Fibroblast of upper back skin (primary cell): ENCODE measurements around the gene PRR22.

Experiments used
- DNase-seq: peaks from one replicate; pipeline ENCODE4 v3.0.0-alpha.2; 2013

The PRR22 gene

GRCh38 chr19:5811117-5811516 lies 26.6 kb upstream of the PRR22 start:
- no peak for DNase-seq

- DNase-seq = no peak
These were observed 24.9 kb upstream of the PRR22 start for GRCh38 chr19:5809469-5809868.

- DNase-seq = no peak
These were observed 24.5 kb upstream of the PRR22 start for GRCh38 chr19:5809053-5809452.

GRCh38 chr19:5808120-5808816 lies 23.7 kb upstream of the PRR22 start:
- no peak for DNase-seq

DNA sequence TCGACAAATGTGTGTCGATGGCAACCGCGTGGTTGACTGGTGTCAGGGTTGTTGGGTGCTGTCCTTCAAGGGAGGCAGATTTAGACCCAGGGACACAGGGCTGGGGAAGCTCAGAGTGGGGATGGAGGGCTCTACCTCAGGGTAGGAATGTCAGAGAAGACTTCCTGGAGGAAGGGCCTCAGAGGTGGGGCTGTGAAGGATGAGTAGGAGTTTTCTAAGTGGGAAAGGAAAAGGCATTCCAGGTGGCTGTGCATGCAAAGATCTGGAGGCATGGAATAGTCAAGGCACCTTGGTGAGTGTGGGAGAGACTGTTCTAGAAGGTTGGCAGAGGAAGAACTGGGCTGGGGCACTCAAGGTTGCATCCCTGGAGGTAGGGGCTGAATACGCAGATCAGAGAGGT lies 22.4 kb upstream of the PRR22 start:
- no peak for DNase-seq

GRCh38 chr19:5806133-5806489 lies 21.6 kb upstream of the PRR22 start:
- DNase-seq = no peak

DNA sequence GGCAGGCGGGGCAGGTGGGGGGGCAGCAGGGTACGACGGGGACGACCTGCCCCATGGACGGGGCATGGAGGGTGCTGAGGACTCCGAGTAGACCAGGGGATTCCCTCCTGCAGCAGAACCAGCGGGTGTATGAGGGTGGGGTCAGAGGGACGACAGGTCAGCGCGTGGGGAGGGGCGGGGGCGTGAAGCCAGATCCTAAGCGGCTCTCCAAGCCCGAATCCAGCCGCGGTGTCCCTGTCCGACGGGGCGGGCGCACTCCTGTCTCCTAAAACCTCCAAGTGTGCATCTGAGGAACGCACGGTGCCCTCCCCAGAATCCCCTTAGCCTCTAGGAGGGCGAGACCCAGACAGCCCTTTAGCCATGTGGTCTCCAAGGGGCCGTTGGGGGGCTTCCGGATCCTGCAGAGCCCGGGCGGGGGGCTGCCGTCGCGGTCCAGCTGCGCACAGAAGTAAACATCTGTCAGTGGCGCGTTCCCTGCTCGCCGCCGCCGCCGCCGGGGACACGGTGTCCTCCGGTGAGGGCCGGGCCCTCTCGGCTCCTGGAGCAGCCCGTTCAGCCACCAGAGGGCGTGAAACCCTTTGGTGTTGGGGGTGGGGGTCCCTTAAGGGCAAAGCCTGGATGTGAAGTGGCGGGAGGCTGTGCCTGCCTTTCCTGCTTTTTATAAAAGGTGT lies 21.1 kb upstream of the PRR22 start:
- peak; percentile 40 for DNase-seq

GRCh38 chr19:5804516-5805461 lies 20.2 kb upstream of the PRR22 start, which contains the start of gene NRTN:
Gene NRTN, plus strand, starts transcription at chr19:5805067. Its CDS starts 19,099 bp downstream, at chr19:5824166.
- no peak for DNase-seq

DNA sequence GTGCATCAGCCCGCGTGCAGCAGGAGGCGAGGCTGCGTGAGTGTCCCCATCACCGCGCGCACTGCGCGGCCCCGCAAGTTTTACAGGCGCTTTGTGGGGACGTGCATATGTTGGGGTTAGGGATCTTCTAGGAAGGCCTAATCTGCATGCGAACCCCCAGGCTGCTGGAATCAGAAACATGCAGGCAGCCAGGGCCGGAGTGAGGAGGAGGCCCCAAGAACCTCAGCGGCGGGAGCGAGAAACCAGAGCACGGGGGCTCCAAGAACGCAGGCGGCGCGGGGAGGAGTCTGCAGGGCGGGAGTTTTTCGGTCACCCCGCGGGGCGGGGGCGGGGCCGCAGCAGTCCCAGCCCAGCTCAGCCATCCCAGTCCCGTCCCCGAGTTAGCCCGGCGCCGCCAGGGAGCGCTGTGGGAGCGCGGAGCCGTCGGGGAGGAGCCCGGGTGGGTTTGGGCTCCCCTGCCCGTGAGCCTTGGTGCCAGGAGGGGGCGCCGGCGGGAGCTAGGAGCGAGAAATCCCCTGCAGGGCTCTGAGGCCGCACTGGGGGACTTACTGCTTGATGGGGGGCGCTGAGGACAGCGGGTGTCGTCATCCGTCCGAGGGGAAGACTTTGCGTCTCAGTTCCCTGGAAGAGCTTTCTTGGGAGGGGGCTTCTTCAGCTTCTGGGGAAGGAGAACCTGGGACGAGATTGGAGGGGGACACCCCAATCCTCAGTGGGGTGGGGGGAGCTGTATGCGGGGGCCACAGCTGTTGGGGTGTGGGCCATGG lies 19.4 kb upstream of the PRR22 start:
- DNase-seq = peak; percentile 85

DNA sequence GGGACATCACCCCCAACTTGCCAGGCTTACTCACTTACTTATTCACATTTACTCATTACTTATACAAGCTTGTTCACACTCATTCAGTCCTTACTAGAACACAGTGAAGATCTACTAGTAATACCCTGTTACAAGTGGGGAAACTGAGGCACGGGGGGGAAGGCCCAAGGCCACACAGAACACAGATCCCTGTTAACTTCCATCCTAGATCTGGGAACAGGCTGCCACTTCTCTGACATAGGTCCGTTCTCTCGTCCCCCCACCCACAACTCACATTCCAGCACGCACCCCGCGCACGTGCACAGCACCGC lies 18.9 kb upstream of the PRR22 start:
- DNase-seq = no peak

DNA sequence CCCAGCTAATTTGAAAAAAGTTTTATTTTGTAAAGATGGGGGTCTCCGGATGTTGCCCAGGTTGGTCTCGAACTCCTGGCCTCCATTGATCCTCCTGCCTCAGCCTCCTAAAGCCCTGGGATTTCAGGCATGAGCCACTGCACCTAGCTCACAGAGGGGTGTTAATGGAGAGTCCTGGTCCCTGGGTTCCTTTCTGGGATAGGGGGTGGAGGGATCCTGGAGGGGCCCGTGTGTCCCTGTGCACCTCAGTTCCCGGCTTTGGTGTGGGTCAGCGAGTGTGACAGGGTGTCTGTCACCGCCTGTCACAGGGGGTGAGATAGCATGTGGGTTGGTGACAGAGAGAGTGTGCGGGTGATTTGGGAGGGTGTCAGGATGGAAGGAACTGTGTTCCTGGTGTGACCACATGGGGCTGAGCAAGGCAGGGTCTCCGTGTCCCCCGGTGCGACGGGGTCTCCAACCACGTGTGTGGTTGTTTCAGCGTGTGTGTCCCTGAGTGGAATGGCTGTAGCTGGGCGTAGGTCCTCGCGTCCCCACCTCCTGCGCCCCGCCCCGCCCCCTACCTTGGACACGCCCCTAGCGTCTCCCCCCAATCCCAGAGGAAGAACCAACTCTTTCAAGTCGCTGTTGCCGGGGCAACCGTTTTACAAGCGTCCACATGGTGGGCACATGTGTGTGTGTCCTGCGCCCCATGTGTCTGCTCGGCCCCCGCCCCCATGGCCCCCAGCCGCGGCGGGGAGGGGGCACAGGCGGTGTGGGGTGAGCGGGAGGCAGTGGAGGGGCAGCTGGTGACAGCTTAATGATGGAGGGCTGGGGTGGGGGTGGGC lies 17.5 kb upstream of the PRR22 start:
- DNase-seq = peak; percentile 71

DNA sequence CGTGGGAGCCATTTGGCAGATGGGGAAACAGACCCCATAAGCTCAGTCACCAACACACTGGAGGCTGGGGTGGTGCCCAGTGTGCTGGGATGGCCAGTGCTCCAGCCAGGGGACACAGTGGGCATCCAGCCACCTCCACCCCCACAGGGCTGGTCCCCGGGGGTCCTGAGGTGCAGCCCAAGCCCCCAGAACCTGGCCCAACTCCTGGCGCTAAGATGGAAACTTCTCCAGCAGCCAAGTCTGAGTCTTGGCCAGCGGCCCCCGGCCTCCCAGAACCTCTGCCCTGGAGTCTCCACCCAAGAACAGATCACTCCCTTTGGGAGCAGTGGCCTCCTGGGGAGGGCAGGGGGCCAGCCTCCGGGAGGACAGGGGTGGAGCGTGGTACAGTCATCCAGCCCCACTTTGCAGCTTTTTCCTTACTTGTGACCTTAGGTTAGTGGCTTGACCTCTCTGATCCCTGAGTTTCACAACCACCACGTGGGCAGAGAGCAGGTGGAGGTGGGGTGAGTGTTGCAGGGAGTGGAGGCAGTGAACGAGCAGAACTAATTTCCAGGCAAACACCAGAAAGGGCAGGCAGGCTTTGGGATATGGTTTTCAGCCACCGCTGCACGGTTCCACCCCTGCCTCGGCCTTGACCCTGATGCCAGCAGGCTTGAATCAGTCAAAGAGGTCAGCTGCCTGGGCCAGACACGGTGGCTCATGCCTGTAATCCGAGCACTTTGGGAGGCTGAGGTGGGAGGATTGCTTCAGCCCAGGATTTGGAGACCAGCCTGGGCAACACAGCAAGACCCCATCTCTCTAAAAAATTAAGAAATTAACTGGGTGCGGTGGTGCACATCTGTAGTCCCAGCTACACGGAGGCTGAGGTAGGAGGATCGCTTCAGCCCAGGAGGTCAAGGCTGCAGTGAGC lies 16.1 kb upstream of the PRR22 start:
- no peak for DNase-seq

DNA sequence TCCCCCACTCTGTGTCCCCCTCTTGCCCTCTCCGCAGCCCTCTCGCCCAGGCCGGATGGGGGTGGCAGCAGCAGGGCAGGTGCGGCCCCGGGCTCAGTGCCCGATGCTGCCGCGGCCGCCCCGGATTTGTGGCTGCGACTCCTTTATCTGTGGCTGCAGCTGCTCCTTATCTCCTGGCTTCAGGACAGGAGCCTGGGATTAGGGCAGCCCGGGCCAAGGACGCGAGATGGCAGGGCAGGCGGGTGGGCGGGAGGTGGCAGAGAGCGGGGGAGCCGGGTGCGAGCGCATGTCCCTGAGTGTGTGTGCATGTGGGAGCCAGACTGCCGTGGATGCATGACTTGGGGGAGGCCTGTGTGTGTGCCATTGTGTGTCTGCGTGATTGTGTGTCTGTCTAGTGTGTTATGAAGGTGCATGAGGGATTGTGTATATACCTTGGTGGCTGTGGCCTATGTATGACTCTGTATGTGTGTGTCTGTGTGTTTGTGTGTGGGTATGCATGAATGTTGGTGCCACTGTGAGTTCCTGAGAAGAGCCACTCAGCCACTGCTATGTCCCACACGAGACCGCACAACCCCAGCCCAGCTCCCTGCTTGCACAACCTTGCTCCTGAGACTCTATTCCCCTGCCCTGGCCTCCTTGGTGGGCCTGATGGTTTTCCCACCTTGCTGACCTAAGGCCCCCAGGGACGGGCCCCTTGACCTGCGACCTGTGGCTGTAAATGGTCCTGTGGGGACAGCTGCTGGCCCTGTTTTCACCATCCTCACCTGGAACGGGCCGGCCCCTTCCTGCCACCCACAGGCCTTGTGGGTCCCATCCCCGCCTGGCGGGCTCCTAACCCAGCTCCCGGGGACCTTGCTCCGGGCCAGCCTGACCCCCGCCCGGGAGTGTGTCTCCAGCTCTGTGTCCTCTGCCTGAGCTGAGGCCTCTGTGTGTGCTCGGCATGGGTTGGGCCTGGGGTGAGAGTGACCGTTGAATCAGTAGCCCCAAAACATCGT lies 15.0 kb upstream of the PRR22 start:
- no peak for DNase-seq

GRCh38 chr19:5798244-5798643 lies 13.7 kb upstream of the PRR22 start:
- DNase-seq = no peak

GRCh38 chr19:5795382-5795919 lies 10.9 kb upstream of the PRR22 start:
- DNase-seq = no peak

DNA sequence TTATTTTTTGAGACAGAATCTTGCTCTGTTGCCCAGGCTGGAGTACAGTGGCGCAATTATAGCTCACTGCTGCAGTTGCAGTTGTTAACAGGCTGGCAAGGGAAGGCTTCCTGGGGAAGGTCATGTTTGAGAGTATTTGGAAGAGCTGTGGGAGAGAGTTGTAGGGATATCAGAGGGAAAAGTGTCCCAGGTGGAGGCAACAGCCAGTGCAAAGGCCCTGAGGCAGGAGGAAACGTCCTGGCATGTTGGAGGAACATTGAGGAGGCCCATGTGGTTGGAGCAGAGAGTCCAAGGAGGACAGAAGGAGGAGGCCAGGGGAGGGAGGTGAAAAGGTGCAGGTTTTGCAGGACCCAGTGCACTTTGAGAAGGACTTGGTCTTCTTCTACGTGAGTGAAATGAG lies 8.6 kb upstream of the PRR22 start:
- no peak for DNase-seq

DNA sequence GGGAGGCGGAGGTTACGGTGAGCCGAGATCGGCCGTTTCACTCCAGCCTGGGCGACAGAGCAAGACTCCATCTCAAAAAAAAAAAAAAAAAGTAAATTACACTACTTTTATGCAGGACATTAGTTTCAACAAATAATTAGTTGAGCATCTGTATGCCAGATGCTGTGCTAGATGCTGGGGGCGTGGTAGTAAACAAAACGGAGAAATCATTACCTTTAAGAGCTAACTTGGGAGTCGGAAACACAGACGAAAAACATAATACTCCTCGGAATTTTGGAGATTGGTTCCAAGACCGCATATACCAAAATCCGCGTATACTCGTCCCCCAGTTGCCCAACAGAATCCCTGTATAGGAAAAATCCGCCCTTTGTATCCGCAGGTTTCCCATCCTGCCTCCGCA lies 7.7 kb upstream of the PRR22 start:
- DNase-seq = no peak

DNA sequence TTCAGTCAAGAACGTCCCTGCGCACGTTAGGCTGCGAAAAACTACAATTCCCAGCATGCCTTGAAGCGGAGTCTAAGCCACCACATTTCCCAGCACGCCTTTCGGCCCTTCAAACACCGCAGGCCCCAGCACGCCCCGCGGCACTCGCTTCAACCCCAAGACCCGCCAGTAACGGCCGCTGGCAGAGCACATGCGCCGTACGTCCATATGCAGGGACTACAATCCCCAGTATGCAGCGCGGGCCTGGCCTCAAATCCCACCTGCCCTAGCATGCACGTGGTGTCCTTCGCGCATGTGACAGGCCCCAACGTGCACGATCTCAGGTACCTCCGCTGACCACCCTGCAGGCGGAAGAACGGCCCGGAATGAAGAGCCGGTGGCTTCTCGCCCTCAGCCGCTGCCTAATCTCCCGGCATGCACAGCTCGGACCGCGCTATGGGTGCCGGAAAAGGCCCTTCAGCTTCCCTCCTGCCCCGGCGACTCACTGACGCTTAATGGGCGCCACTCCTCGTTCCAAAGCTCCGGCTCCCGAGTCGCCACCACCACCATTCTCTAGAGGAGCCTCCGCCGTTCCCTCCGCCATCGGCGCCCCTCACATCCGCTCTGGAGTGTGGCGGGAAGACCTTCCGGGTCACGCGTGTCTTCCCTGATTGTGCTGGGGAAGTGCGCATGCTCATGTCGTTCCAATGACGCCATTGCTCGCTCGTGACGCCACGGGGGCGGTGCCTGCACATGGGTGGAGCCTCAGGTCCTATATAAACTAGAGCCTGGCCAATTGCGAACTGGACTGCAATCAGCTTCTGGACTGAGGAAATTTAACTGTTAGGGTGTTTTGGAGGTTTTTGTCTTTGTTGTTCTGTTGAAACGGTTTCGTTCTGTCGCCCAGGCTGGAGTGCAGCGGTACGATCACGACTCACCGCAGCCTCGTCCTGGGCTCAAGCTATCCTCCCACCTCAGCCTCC lies 6.3 kb upstream of the PRR22 start, which contains the start of gene DUS3L:
DUS3L (minus strand) TSS at position 605 of the 962 bp plus-strand sequence; CDS start at position 583, 22 bp downstream.
- DNase-seq = peak; percentile 98
